Suppressor macrophage treated with lipopolysaccharide for 1 hour (primary cell): ENCODE measurements around the gene TRPM8.

Experiments
- DNase-seq, 3 donors: peaks; one replicate each; pipeline ENCODE4 v3.0.0-alpha.2; 2020 to 2022

TRPM8 gene

DNA sequence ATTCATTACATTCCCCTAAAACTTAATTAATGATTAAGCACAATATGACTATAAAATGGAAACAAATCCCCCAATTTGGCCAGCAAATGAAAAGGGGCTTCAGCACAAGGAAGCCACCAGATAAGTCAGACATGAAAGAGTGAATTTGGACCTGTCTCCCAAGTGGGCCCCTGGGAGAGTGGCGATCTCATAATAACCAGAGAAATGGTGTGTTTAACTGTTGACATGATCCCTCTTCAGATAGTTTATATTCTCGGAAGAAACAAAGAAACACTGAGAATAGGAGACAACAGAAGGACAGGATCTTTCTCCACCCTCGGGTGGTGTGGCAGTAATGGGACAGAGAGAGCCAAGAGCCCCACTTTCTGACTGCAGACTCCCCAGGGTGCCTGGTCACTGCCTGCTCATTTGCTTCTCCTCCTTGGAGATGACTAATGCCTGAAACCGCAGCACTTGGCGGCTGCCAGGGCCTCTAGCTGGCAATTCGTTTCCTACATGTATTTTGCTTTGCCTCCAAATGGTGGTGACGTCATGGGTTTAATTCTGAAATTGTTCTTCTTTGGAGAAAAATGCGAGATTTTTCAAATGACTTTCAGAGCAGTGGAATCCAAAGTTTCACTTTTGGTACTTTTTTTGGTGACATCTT lies 86.9 kb downstream of the TRPM8 start:
- DNase-seq = peak; percentile 28 to 48 (median 37)

DNA sequence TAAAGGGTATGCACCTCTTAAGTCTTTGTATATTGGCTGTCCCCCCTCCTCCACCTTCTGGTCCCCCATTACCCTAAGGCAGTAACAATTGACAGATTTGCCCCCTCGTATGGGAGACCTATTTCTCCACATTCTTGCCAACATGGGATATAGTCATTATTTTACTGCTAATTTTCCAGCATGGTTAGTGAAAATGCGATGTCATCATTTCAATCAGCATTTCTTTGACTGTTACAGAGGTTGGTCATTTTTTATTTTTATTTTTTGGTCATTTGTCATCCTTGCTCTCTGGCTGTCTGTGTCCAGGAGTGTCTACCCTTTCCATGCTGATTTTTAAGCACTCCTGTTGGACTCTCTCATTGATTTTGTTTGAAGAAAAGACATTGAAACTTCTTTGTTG lies 88.0 kb downstream of the TRPM8 start:
- DNase-seq = no peak

DNA sequence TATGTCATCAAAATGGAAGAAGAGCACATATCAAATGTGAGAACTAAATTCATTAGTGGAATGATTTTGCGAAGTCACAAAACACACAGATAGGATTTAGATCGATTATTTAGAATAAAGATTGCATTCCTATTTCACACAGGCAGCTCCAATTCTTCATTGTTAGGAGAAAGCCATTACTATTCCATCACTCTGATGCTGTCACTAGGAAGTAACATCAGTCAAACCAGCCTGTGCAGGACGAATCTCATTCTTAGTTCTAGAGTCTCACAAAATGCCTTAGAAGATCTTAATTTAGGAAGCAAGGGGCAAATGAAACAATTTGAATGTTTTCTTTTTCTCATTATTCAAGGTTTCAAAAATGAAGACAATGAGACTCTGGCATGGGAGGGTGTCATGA lies 89.3 kb downstream of the TRPM8 start:
- no peak for DNase-seq

- no peak for DNase-seq
These were observed 97.3 kb downstream of the TRPM8 start for GRCh38 chr2:234014427-234014826.

GRCh38 chr2:234015861-234016260 lies 98.7 kb downstream of the TRPM8 start:
- DNase-seq = no peak

GRCh38 chr2:234019896-234020295 lies 102.7 kb downstream of the TRPM8 start:
- DNase-seq = no peak

DNA sequence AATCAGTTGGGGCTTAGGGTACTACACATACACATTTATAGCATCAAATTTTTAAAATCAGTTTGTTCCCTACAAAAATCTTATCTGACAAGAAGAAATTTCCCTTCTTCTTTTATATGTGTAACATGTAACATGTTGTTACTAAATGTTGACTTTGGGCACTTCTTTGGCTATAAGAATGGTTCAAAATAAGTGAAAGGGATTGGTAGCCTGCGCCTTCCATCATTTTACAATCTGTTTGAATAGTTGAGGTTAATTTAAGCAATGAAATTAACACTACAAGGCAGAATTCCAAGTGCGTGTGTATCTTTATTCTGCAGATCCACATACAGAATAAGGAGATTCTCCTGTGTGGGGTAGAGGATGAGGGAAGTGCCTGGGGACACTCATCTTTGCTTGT lies 103.2 kb downstream of the TRPM8 start:
- DNase-seq = no peak

DNA sequence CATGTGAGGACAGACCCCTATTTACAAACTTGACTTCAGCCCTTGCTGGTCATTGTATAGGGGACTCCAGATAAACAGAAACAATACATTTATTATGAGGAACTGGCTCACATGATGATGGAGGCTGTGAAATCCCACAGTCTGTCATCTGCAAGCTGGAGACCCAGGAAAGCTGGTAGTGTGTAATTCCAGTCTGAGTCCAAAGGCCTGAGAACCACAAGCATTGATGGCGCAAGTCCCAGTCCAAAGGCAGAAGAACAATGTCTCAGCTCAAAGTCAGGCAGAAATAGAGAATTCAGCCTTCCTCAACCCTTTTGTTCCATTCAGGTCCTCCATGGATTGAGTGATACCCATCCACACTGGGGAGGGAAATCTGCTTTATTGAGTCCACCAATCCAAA lies 105.3 kb downstream of the TRPM8 start:
- DNase-seq = peak in 2 of 3 donors; percentile 10 to 26

DNA sequence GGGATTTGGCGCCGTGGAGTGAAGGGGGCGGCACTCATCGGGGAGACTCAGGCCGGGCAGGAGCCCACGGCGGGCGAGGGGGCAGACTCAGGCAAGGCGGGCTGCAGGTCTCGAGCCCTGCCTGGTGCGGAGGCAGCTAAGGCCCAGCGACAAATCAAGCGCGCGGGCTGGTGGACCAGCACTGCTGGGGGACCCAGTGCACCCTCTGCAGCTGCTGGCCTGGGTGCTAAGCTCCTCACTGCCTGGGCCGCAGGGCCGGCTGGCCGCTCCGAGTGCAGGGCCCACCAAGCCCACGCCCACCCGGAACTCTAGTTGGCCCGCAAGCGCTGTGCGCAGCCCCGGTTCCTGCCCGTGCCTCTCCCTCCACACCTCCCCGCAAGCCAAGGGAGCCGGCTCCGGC lies 107.1 kb downstream of the TRPM8 start:
- no peak for DNase-seq

DNA sequence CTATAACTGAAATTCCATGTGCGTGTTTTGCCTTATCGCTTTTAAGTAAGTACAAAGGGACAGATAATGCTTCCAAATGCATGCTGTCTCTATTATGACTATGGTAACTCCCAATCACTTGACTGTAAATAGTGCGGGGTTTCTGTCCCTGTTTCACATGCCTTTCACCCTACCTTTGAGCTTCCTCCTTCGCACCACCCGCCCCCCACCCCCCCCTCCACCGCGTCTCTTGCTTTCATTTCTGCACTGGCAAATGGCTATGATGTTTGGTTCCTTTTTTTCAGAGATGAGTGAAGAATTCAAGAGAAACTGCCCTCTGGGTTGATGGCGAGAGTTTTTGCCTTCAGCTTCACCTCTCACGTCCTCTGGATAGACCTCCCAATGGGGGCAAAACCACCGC lies 108.3 kb downstream of the TRPM8 start:
- DNase-seq = peak; percentile 20 to 29 (median 20)

DNA sequence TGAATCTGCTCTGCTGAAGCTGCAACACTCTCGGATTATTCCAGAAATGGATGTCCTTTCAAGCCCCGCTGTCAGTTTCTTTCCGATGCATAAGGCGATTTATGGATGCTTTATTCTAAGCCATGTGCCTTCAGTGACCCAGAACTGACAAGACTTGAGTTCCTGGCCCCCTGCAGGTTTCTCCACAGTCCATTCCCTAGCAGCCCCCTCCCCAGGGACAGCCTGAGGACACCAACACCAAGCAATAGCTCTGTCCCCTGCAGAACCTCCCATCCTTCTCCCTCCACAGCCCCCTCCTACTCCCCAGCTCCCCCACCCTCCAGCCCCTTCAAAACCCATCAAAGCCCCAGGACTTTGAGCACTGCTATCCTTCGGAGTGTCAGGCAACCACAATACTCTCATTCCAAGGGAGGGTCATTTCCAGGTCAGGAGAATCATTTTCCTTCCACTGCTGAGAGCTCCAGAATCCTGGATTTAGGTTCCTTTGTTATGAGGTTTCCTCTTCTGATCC lies 108.8 kb downstream of the TRPM8 start:
- DNase-seq = no peak

GRCh38 chr2:234026693-234027254 lies 109.6 kb downstream of the TRPM8 start:
- DNase-seq = no peak

GRCh38 chr2:234027641-234028040 lies 110.5 kb downstream of the TRPM8 start:
- DNase-seq = peak in 1 of 3 donors; percentile 4

DNA sequence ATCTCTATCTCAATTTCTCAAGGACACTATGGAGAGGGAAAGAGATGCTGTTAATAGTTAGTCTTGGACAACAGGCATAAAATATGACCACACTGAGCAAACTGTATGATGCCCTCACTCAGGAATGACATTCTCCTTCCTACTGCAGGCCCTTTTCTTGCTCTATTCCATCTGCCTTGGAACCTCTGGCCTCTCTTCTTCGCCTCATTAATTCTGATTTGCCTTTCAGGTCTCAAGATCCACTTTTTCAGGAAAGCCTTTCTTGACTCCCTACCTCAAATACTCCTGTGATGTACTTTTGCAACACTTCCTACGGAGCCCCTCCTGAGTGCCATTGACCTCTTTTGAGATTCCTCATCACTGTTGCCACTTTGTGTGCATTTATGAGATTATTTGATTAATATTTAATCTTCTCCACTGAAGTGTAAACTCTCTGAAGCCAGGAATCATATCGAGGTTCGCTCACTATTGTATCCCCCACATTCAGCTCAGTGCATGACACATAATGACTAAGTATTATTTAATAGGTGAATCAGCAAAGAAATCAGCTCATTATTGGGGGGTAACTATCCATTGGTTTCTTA lies 112.1 kb downstream of the TRPM8 start:
- no peak for DNase-seq

DNA sequence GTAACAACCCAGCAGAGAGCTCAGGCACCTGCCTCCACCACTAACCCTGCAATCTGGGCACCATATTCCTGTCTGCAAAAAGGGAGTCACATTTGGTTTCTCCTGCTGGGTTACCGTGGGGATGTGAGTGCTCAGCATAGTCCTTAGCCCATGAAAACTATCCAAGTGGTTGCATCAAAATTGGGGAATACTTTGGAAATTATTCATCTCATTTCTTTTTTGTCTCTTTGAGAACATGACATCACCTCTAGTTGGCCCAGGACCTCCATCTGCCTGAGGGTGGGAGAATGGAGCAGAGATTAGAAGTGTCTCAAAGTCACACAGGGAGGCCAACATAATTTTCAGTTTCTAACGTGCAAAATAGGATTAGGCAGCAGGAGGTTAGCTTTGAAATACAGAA lies 114.0 kb downstream of the TRPM8 start:
- DNase-seq = no peak

- DNase-seq = no peak
These were observed 115.2 kb downstream of the TRPM8 start for GRCh38 chr2:234032279-234032856.

GRCh38 chr2:234033174-234033573 lies 116.0 kb downstream of the TRPM8 start:
- no peak for DNase-seq

DNA sequence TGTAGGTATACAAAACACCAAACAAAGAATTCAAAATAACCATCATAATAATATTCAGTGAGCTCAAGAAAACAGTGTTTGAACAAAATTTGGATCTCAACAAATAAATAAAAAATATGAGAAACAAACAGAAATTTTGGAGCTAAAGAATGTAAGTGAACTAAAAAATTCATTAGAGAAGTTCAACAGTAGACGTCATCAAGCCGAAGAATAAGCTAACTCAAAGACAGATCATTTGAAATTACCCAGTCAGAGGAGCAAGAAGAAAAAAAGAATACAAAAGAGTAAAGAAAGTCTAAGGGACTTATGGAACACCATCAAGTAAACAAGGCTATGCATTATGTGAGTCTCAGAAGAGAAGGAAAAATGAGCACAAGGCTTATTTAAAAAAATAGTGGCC lies 116.7 kb downstream of the TRPM8 start:
- no peak for DNase-seq

GRCh38 chr2:234038076-234038802 lies 121.1 kb downstream of the TRPM8 start:
- no peak for DNase-seq

GRCh38 chr2:234044157-234044556 lies 127.0 kb downstream of the TRPM8 start:
- DNase-seq = no peak

DNA sequence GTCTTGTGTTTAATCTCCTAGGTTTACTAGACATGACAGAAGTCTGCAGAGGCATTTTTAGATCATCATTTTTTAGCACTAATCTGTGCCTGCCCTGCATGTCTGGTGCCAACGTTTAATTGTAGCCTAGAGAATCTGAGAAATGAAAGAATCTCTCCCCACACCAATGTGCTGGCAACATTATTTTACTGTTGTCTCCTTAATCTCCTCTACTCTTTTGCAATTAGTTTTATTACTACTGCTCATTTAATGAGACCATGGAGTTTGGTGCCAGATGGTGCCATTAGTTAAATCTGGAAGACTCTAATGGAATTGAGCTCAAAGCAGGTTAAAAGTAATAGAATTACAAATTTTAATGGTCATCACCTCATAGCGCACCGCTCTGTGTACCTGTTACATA lies 129.3 kb downstream of the TRPM8 start:
- no peak for DNase-seq

DNA sequence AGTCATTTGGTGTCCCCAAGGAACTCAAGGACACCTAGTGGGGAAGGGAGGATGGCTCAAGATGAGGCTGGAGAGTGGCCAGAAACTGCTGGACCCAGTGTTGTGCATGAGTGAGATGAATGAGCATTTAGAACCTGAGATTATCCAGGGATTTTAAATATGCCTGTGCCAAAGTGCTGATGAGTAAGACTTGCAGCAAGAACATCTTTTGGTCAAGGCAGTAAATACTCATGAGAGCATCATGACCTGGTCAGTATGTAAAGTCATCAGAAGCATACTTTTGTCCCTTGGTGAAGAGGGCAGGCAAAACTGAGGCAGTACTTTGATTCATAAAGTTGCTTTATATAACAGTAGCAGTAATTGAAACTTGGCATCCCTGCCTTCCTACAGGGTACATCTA lies 130.2 kb downstream of the TRPM8 start:
- no peak for DNase-seq

GRCh38 chr2:234048049-234048448 lies 130.9 kb downstream of the TRPM8 start:
- no peak for DNase-seq
